GM23338 (cell line): ENCODE measurements around the gene HTR6. TPM values are rescaled to one million over a fixed set of nuclear protein-coding genes. Genes with fewer than 3 reads are reported as not detected.

Source experiments
- ATAC-seq: fragments of 200-7000 bp; cut with Tn5 transposase; 3 replicates; pipeline ENCODE4 v1.9.1; 2020
- DNase-seq: peaks from one replicate; pipeline ENCODE4 v3.0.0-alpha.2; 2015; ENCODE audit warnings: low spot score
- H2AFZ ChIP-seq: fragments of 200-600 bp; sonication (generic); 2 replicates; pipeline ENCODE4 v1.8.0; 2016; ENCODE audit warnings: antibody characterized with exemption, mild to moderate bottlenecking, moderate library complexity
- H3F3A ChIP-seq: fragments of 200-600 bp; sonication (generic); replicated peaks from 2 replicates; pipeline ENCODE4 v1.8.0; 2017; ENCODE audit warnings: antibody characterized with exemption, mixed run types, low read depth
- H3K27ac ChIP-seq: fragments of 200-600 bp; sonication (generic); 2 replicates; pipeline ENCODE4 v1.6.1; 2016; ENCODE audit warnings: low read depth
- H3K27me3 ChIP-seq: fragments of 200-600 bp; sonication (generic); 2 replicates; pipeline ENCODE4 v1.8.0; 2016; ENCODE audit warnings: mild to moderate bottlenecking, mixed run types, moderate library complexity; ENCODE audit not compliant: insufficient read depth
- H3K36me3 ChIP-seq: fragments of 200-600 bp; sonication (generic); 2 replicates; pipeline ENCODE4 v1.8.0; 2016; ENCODE audit warnings: mild to moderate bottlenecking; ENCODE audit not compliant: insufficient read depth
- H3K4me1 ChIP-seq: fragments of 200-600 bp; sonication (generic); 2 replicates; pipeline ENCODE4 v1.8.0; 2016; ENCODE audit warnings: mild to moderate bottlenecking, moderate library complexity; ENCODE audit not compliant: insufficient read depth
- H3K4me2 ChIP-seq: fragments of 200-600 bp; sonication (generic); 2 replicates; pipeline ENCODE4 v1.7.1; 2017; ENCODE audit warnings: mixed run types
- H3K4me3 ChIP-seq: fragments of 200-600 bp; sonication (generic); 2 replicates; pipeline ENCODE4 v1.6.1; 2016; ENCODE audit warnings: mixed run types
- H3K79me2 ChIP-seq: fragments of 200-600 bp; sonication (generic); replicated peaks from 2 replicates; pipeline ENCODE4 v1.8.0; 2017; ENCODE audit warnings: mild to moderate bottlenecking; ENCODE audit not compliant: insufficient read depth
- H3K9me2 ChIP-seq: fragments of 200-600 bp; sonication (generic); 2 replicates; pipeline ENCODE4 v1.8.0; 2017; ENCODE audit not compliant: insufficient read depth
- H4K20me1 ChIP-seq: fragments of 200-600 bp; sonication (generic); replicated peaks from 2 replicates; pipeline ENCODE4 v1.8.0; 2017; ENCODE audit warnings: mild to moderate bottlenecking; ENCODE audit not compliant: insufficient read depth
- H3K27ac Mint-ChIP-seq: 2 replicates; pipeline ENCODE4 v1.8.0; 2020; ENCODE audit warnings: inconsistent platforms, mild to moderate bottlenecking, moderate library complexity, mixed read lengths
- H3K27me3 Mint-ChIP-seq: 3 replicates; pipeline ENCODE4 v1.8.0; 2022; ENCODE audit warnings: low read depth, mild to moderate bottlenecking, moderate library complexity, mixed read lengths, inconsistent platforms; ENCODE audit not compliant: insufficient read depth, poor library complexity
- H3K36me3 Mint-ChIP-seq: 3 replicates; pipeline ENCODE4 v1.8.0; 2021; ENCODE audit warnings: low read depth, mild to moderate bottlenecking, inconsistent platforms, moderate library complexity, mixed read lengths
- H3K4me1 Mint-ChIP-seq: 3 replicates; pipeline ENCODE4 v1.8.0; 2020; ENCODE audit warnings: mild to moderate bottlenecking, inconsistent platforms, mixed read lengths
- H3K4me3 Mint-ChIP-seq: 3 replicates; pipeline ENCODE4 v1.8.0; 2021; ENCODE audit warnings: moderate library complexity, mild to moderate bottlenecking, inconsistent platforms, mixed read lengths
- H3K9me3 Mint-ChIP-seq: 3 replicates; pipeline ENCODE4 v1.8.0; 2020; ENCODE audit warnings: moderate library complexity, mild to moderate bottlenecking, inconsistent platforms, mixed read lengths
- EZH2phosphoT487 ChIP-seq: fragments of 200-600 bp; sonication (generic); IDR thresholded peaks from one replicate; pipeline ENCODE4 v1.8.1; 2018; ENCODE audit warnings: antibody characterized with exemption; ENCODE audit not compliant: unreplicated experiment
- NANOG ChIP-seq: IDR thresholded peaks from 2 replicates; pipeline ENCODE4 v1.6.1; 2016; ENCODE audit warnings: antibody characterized with exemption, borderline replicate concordance
- POLR2AphosphoS5 ChIP-seq: IDR thresholded peaks from 2 replicates; pipeline ENCODE4 v1.6.1; 2016; ENCODE audit warnings: antibody characterized with exemption, low read depth
- ZNF331 ChIP-seq: fragments of 250-450 bp; sonication (Bioruptor Pico); IDR thresholded peaks from 2 replicates; pipeline ENCODE4 v1.5.0; 2020; ENCODE audit warnings: low read depth, mild to moderate bottlenecking, moderate library complexity
- polyA plus RNA-seq: library from polyadenylated mRNA; unstranded; fragments of >200 nt; fragmentation: Nextera tagmentation; extraction: Ambion mirVana; gene quantifications from 2 replicates; pipeline ENCODE4 v1.2.1, GENCODE V29; 2016
- total RNA-seq: library from RNA; depleted of rRNA; stranded (reverse); fragments of >200 nt; shearing (Covaris generic); gene quantifications from 2 replicates; pipeline ENCODE4 v1.2.3, GENCODE V29; 2014
- TF ChIP-seq, protein P1 (sequence below): IDR thresholded peaks from 2 replicates; pipeline ENCODE4 v1.6.1; 2016; ENCODE audit warnings: antibody characterized with exemption
- TF ChIP-seq, protein P2 (sequence below), 2 experiments: fragments of 200-600 bp in 1 of 2; sonication (generic) in 1 of 2; conservative IDR thresholded peaks; 2 replicates each; pipeline versions ENCODE4 v1.5.1 to v1.6.1; 2016 to 2017; ENCODE audit warnings: antibody characterized with exemption in 2 of 2, low read depth in 2 of 2, mild to moderate bottlenecking in 2 of 2, moderate library complexity in 1 of 2
- TF ChIP-seq, protein P3 (sequence below): fragments of 250-450 bp; sonication (Bioruptor Pico); IDR thresholded peaks from 2 replicates; pipeline ENCODE4 v1.5.0; 2020; ENCODE audit warnings: mild to moderate bottlenecking, moderate library complexity

HTR6 gene
- total and polyA plus RNA-seq, 2 experiments from 2014 or later = 0.26 to 0.66 TPM

DNA sequence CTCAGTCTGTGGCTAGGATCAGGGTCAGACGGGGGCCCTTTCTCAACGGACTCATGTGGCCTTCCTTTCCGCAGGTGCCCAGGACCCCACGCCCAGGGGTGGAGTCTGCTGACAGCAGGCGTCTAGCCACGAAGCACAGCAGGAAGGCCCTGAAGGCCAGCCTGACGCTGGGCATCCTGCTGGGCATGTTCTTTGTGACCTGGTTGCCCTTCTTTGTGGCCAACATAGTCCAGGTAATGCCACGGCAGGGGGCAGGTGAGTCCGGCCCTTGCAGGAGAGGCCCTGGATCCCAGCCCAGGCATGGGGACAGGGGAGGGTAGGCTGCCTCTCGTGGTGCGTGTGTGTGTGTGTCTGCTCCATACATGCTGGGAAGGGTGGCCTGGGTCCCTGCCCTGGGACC lies 13.8 kb downstream of the HTR6 start:
- no peak for TF ChIP-seq POLR2AphosphoS5
- no peak for TF ChIP-seq ZNF331
- TF ChIP-seq NANOG = no peak
- TF ChIP-seq, protein P1, sequence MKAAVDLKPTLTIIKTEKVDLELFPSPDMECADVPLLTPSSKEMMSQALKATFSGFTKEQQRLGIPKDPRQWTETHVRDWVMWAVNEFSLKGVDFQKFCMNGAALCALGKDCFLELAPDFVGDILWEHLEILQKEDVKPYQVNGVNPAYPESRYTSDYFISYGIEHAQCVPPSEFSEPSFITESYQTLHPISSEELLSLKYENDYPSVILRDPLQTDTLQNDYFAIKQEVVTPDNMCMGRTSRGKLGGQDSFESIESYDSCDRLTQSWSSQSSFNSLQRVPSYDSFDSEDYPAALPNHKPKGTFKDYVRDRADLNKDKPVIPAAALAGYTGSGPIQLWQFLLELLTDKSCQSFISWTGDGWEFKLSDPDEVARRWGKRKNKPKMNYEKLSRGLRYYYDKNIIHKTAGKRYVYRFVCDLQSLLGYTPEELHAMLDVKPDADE = no peak
- no peak for TF ChIP-seq EZH2phosphoT487
- TF ChIP-seq, protein P2, sequence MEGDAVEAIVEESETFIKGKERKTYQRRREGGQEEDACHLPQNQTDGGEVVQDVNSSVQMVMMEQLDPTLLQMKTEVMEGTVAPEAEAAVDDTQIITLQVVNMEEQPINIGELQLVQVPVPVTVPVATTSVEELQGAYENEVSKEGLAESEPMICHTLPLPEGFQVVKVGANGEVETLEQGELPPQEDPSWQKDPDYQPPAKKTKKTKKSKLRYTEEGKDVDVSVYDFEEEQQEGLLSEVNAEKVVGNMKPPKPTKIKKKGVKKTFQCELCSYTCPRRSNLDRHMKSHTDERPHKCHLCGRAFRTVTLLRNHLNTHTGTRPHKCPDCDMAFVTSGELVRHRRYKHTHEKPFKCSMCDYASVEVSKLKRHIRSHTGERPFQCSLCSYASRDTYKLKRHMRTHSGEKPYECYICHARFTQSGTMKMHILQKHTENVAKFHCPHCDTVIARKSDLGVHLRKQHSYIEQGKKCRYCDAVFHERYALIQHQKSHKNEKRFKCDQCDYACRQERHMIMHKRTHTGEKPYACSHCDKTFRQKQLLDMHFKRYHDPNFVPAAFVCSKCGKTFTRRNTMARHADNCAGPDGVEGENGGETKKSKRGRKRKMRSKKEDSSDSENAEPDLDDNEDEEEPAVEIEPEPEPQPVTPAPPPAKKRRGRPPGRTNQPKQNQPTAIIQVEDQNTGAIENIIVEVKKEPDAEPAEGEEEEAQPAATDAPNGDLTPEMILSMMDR (conservative IDR thresholded peaks at IDR 0.05; ENCODE audit: low read depth in 2 of 2) = no peak
- TF ChIP-seq, protein P3, sequence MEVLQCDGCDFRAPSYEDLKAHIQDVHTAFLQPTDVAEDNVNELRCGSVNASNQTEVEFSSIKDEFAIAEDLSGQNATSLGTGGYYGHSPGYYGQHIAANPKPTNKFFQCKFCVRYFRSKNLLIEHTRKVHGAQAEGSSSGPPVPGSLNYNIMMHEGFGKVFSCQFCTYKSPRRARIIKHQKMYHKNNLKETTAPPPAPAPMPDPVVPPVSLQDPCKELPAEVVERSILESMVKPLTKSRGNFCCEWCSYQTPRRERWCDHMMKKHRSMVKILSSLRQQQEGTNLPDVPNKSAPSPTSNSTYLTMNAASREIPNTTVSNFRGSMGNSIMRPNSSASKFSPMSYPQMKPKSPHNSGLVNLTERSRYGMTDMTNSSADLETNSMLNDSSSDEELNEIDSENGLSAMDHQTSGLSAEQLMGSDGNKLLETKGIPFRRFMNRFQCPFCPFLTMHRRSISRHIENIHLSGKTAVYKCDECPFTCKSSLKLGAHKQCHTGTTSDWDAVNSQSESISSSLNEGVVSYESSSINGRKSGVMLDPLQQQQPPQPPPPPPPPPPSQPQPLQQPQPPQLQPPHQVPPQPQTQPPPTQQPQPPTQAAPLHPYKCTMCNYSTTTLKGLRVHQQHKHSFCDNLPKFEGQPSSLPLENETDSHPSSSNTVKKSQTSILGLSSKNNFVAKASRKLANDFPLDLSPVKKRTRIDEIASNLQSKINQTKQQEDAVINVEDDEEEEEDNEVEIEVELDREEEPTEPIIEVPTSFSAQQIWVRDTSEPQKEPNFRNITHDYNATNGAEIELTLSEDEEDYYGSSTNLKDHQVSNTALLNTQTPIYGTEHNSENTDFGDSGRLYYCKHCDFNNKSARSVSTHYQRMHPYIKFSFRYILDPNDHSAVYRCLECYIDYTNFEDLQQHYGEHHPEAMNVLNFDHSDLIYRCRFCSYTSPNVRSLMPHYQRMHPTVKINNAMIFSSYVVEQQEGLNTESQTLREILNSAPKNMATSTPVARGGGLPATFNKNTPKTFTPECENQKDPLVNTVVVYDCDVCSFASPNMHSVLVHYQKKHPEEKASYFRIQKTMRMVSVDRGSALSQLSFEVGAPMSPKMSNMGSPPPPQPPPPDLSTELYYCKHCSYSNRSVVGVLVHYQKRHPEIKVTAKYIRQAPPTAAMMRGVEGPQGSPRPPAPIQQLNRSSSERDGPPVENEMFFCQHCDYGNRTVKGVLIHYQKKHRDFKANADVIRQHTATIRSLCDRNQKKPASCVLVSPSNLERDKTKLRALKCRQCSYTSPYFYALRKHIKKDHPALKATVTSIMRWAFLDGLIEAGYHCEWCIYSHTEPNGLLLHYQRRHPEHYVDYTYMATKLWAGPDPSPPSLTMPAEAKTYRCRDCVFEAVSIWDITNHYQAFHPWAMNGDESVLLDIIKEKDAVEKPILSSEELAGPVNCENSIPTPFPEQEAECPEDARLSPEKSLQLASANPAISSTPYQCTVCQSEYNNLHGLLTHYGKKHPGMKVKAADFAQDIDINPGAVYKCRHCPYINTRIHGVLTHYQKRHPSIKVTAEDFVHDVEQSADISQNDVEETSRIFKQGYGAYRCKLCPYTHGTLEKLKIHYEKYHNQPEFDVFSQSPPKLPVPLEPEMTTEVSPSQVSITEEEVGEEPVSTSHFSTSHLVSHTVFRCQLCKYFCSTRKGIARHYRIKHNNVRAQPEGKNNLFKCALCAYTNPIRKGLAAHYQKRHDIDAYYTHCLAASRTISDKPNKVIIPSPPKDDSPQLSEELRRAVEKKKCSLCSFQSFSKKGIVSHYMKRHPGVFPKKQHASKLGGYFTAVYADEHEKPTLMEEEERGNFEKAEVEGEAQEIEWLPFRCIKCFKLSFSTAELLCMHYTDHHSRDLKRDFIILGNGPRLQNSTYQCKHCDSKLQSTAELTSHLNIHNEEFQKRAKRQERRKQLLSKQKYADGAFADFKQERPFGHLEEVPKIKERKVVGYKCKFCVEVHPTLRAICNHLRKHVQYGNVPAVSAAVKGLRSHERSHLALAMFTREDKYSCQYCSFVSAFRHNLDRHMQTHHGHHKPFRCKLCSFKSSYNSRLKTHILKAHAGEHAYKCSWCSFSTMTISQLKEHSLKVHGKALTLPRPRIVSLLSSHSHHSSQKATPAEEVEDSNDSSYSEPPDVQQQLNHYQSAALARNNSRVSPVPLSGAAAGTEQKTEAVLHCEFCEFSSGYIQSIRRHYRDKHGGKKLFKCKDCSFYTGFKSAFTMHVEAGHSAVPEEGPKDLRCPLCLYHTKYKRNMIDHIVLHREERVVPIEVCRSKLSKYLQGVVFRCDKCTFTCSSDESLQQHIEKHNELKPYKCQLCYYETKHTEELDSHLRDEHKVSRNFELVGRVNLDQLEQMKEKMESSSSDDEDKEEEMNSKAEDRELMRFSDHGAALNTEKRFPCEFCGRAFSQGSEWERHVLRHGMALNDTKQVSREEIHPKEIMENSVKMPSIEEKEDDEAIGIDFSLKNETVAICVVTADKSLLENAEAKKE = no peak
- Mint-ChIP-seq H3K9me3 (no peaks in the 10 kb centered on the region; the same call in 2 of the 3 replicates), H3K36me3 (no peaks in the 10 kb centered on the region), H3K27me3 (peaks cover 5% of the 10 kb centered on the region), H3K4me3 (no peak overlapping the region), H3K4me1 (peaks cover 14% of the 10 kb centered on the region), H3K27ac (no peak overlapping the region)
- H3K27ac ChIP-seq = no peak overlapping the region
- H3K27me3 ChIP-seq = no peaks in the 10 kb centered on the region
- no peaks in the 10 kb centered on the region for H3K79me2 ChIP-seq
- H4K20me1 ChIP-seq = no peaks in the 10 kb centered on the region
- H3K4me1 ChIP-seq = no peaks in the 10 kb centered on the region
- no peak for DNase-seq
- no peaks in the 10 kb centered on the region for H3F3A ChIP-seq
- no peak overlapping the region for H3K4me3 ChIP-seq
- no peak for ATAC-seq
- no peaks in the 10 kb centered on the region for H3K9me2 ChIP-seq
- H2AFZ ChIP-seq = no peak overlapping the region
- H3K4me2 ChIP-seq = no peak overlapping the region
- no peaks in the 10 kb centered on the region for H3K36me3 ChIP-seq
